Neutrophil (primary cell): Measurements from ENCODE around the gene NFATC4.

Source experiments
- H3K27ac ChIP-seq: fragments of 200-600 bp; sonication (generic); 2 replicates; pipeline ENCODE4 v1.5.1; 2016; ENCODE audit warnings: mild to moderate bottlenecking, moderate library complexity
- H3K27me3 ChIP-seq: fragments of 200-600 bp; sonication (generic); 2 replicates; pipeline ENCODE4 v1.6.0; 2016; ENCODE audit warnings: mild to moderate bottlenecking
- H3K36me3 ChIP-seq: fragments of 200-600 bp; sonication (generic); 2 replicates; pipeline ENCODE4 v1.5.1; 2017
- H3K4me1 ChIP-seq, 2 experiments: fragments of 200-600 bp in 1 of 2; sonication (generic) in 1 of 2; 1 replicate in 1 of 2; 2 replicates in 1 of 2; pipeline versions ENCODE4 v1.5.1 to v1.6.1; 2013 to 2016; ENCODE audit warnings: low read depth in 1 of 2, low read length in 1 of 2, mild to moderate bottlenecking in 1 of 2, moderate library complexity in 1 of 2; ENCODE audit not compliant: control insufficient read depth in 1 of 2, insufficient read depth in 1 of 2
- H3K4me3 ChIP-seq, 2 experiments: fragments of 200-600 bp in 1 of 2; sonication (generic) in 1 of 2; 1 replicate in 1 of 2; 2 replicates in 1 of 2; pipeline ENCODE4 v1.5.1; 2013 to 2016; ENCODE audit warnings: low read depth in 1 of 2, low read length in 1 of 2, mild to moderate bottlenecking in 1 of 2, moderate library complexity in 1 of 2
- H3K9me3 ChIP-seq: fragments of 200-600 bp; sonication (generic); 2 replicates; pipeline ENCODE4 v1.5.1; 2016
- CTCF ChIP-seq: fragments of 200-600 bp; sonication (generic); IDR thresholded peaks from 2 replicates; pipeline ENCODE4 v1.5.1; 2016; ENCODE audit warnings: antibody characterized with exemption

Gene NFATC4

GRCh38 chr14:24360281-24360680 is 7.7 kb upstream of the NFATC4 start:
- peaks cover 43% of the 10 kb centered on the region for H3K27me3 ChIP-seq
- no peak overlapping the region for H3K4me3 ChIP-seq
- TF ChIP-seq CTCF, result no peak
- no peaks in the 10 kb centered on the region for H3K9me3 ChIP-seq
- no peaks in the 10 kb centered on the region for H3K36me3 ChIP-seq
- no peak overlapping the region for H3K27ac ChIP-seq
- peaks cover 1 to 2% of the 10 kb centered on the region in 2 experiments for H3K4me1 ChIP-seq

- TF ChIP-seq CTCF, result no peak
- Histone ChIP-seq H3K4me1 (peaks cover 5 to 9% of the 10 kb centered on the region in 2 experiments), H3K27ac (no peak overlapping the region), H3K9me3 (no peaks in the 10 kb centered on the region), H3K27me3 (peaks cover 53% of the 10 kb centered on the region), H3K4me3 (no peak overlapping the region), H3K36me3 (no peaks in the 10 kb centered on the region)
Observed at GRCh38 chr14:24361326-24361725, 6.7 kb upstream of the NFATC4 start.

GRCh38 chr14:24362241-24362960 is 5.6 kb upstream of the NFATC4 start:
- H3K27me3 ChIP-seq, result peaks cover 64% of the 10 kb centered on the region
- no peaks in the 10 kb centered on the region for H3K36me3 ChIP-seq
- H3K4me1 ChIP-seq, result peaks cover 15 to 20% of the 10 kb centered on the region in 2 experiments
- TF ChIP-seq CTCF, result no peak
- H3K9me3 ChIP-seq, result no peaks in the 10 kb centered on the region
- H3K27ac ChIP-seq, result no peak overlapping the region
- no peak overlapping the region for H3K4me3 ChIP-seq

- peaks cover 74% of the 10 kb centered on the region for H3K27me3 ChIP-seq
- H3K9me3 ChIP-seq, result no peaks in the 10 kb centered on the region
- no peak overlapping the region for H3K4me3 ChIP-seq
Observed at GRCh38 chr14:24363401-24363800, 4.6 kb upstream of the NFATC4 start.

GRCh38 chr14:24364841-24365240 is 3.1 kb upstream of the NFATC4 start:
- Histone ChIP-seq H3K27me3 (peaks cover 88% of the 10 kb centered on the region), H3K27ac (no peak overlapping the region), H3K4me1 (peaks cover 16 to 36% of the 10 kb centered on the region in 2 experiments), H3K4me3 (no peak overlapping the region), H3K36me3 (no peaks in the 10 kb centered on the region), H3K9me3 (no peaks in the 10 kb centered on the region)
- TF ChIP-seq CTCF, result no peak

More at GRCh38 chr14:24363401-24363800, 4.6 kb upstream of the NFATC4 start:
- H3K27ac ChIP-seq, result no peak overlapping the region
- H3K4me1 ChIP-seq, result peaks cover 16 to 30% of the 10 kb centered on the region in 2 experiments
- TF ChIP-seq CTCF, result no peak
- no peaks in the 10 kb centered on the region for H3K36me3 ChIP-seq
